Esophagus squamous epithelium (tissue), 5 donors: ENCODE measurements around the gene MYG1. TPM values are rescaled to one million over a fixed set of nuclear protein-coding genes. Genes with fewer than 3 reads are reported as not detected.

Experiments used
- DNase-seq: peaks from one replicate; lab custom pipeline; 2025; lab: John Stamatoyannopoulos, UW
- H3K27ac ChIP-seq, 4 donors: fragments of 200-600 bp; sonication (generic); one replicate each; pipeline ENCODE4 v1.5.1; 2016 to 2019; ENCODE audit warnings: mild to moderate bottlenecking in 1 of 4
- H3K27me3 ChIP-seq, 4 donors: fragments of 200-600 bp; sonication (generic); 1 replicate in 3 of 4; 2 replicates in 1 of 4; pipeline versions ENCODE4 v1.5.1 to v1.6.0; 2017 to 2021; ENCODE audit warnings: antibody characterized with exemption in 1 of 4
- H3K36me3 ChIP-seq, 3 donors: fragments of 200-600 bp; sonication (generic); one replicate each; pipeline ENCODE4 v1.5.1; 2016 to 2019
- H3K4me1 ChIP-seq, 3 donors: fragments of 200-600 bp; sonication (generic); one replicate each; pipeline ENCODE4 v1.5.1; 2017 to 2019
- H3K4me3 ChIP-seq, 4 donors: fragments of 200-600 bp; sonication (generic); 1 replicate in 3 of 4; 2 replicates in 1 of 4; pipeline ENCODE4 v1.5.1; 2016 to 2019; ENCODE audit warnings: mild to moderate bottlenecking in 2 of 4, moderate library complexity in 1 of 4
- H3K9me3 ChIP-seq, 3 donors: fragments of 200-600 bp; sonication (generic); one replicate each; pipeline ENCODE4 v1.5.1; 2016 to 2019
- CTCF ChIP-seq, 6 experiments: fragments of 450-650 bp in 4 of 6; fragments of 200-600 bp in 2 of 6; sonication (generic) in 2 of 6; IDR thresholded peaks; one replicate each; pipeline ENCODE4 v1.5.1; 2016 to 2019; ENCODE audit warnings: antibody characterized with exemption in 6 of 6, mild to moderate bottlenecking in 4 of 6, moderate library complexity in 4 of 6
- POLR2A ChIP-seq, 4 donors: fragments of 450-650 bp; IDR thresholded peaks; one replicate each; pipeline ENCODE4 v1.6.1; 2017; ENCODE audit warnings: antibody characterized with exemption in 4 of 4, mild to moderate bottlenecking in 4 of 4, moderate library complexity in 3 of 4
- WGBS, 2 donors: methylation state at CpG; one replicate each; pipeline ENCODE4 v1.1.5; 2018; 5-methylcytosine and 5-hydroxymethylcytosine counted together
- intact Hi-C: fragments of 100-400 bp; cut with DNase I; formaldehyde crosslinking; loops from one replicate; pipeline ENCODE4 v1.15.0; 2022
- total RNA-seq, 4 donors: library from RNA; depleted of rRNA; stranded (reverse); fragments of >200 nt; gene quantifications; one replicate each; pipeline ENCODE4 v1.1.0, GENCODE V29; 2016
- donor health status: DM: yes; HTN: yes; CAD: no.

The MYG1 gene
- 10 to 100 TPM; 25.2 to 33.2 (median 28.3) TPM for total RNA-seq

- Histone ChIP-seq H3K9me3 (no peaks in the 10 kb centered on the region), H3K27ac (peak within 1 kb of the TSS; percentile 72 to 87 (median 84)), H3K4me3 (peak within 1 kb of the TSS; percentile 78 to 93 (median 90)), H3K4me1 (peaks cover 26 to 80% (median 46%) of the 10 kb centered on the region in 3 donors), H3K36me3 (peaks cover 0 to 60% (median 10%) of the 10 kb centered on the region in 3 donors), H3K27me3 (no peaks in the 10 kb centered on the region)
- TF ChIP-seq POLR2A (IDR thresholded peaks at IDR 0.05) = peak in 2 of 4 donors; percentile 39 to 51
- TF ChIP-seq CTCF (IDR thresholded peaks at IDR 0.05) = peak in 4 of 6 experiments; percentile 15 to 43 (median 30)
- intact Hi-C loops = no loop called here
- 0 to 2% methylated on average over 6 to 10 of the region's 51 CpGs for WGBS, 2 donors
- peak; percentile 43 for DNase-seq
These were observed at the start of gene MYG1 for GRCh38 chr12:53299454-53300180. MYG1 (plus strand) TSS chr12:53299695; CDS start chr12:53299738, 43 bp downstream.

- no peaks in the 10 kb centered on the region for H3K9me3 ChIP-seq
- no peaks in the 10 kb centered on the region for H3K27me3 ChIP-seq
- peaks cover 0 to 34% (median 8%) of the 10 kb centered on the region in 3 donors for H3K36me3 ChIP-seq
- peak overlapping the region; percentile 91 to 97 (median 94) for H3K27ac ChIP-seq
- WGBS, 2 donors = 0% methylated on average over 2 to 4 of the region's 51 CpGs
- intact Hi-C loops = loop anchor here (5.0 kb wide), 1 partner anchor 34 kb away; no protein-coding TSS in a partner anchor
- peak overlapping the region; percentile 62 to 95 (median 78) for H3K4me3 ChIP-seq
- peaks cover 23 to 52% (median 32%) of the 10 kb centered on the region in 3 donors for H3K4me1 ChIP-seq
- no peak for DNase-seq
- TF ChIP-seq CTCF (IDR thresholded peaks at IDR 0.05) (peak in 5 of 6 experiments; percentile 11 to 52 (median 29)), POLR2A (IDR thresholded peaks at IDR 0.05) (peak in 2 of 4 donors; percentile 5 to 50)
These were observed 47.8 kb upstream of the MYG1 start for GRCh38 chr12:53251477-53252348.

DNA sequence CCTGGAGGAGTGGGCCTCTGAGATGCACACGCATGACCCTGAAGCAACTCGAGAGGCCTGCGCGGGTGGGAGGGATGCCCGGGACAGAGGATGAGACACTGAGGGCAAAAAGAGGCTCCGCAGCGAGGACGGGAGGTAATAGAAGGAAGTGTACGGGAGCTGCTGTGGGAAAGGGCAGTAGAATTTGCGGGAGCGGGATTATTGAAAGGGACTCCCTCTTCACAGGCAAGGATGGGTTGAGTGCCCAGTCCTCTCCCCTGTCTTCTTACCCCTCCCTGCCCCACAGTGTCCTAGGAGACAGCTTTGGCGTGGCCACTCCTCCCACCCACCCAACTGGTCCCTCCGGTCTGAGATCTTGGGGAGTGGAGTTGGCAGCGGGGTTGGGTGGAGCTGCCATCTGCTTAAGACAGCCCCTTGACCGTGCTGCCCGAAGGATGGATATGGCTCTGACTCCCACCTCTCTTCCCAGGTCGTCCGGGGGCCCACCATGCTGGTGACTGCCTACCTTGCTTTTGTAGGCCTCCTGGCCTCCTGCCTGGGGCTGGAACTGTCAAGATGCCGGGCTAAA, 47.1 kb upstream of the MYG1 start:
- H3K27ac ChIP-seq = peak overlapping the region; percentile 91 to 97 (median 94)
- no peaks in the 10 kb centered on the region for H3K9me3 ChIP-seq
- DNase-seq = no peak
- 1 to 3% methylated on average over 12 to 13 of the region's 19 CpGs for WGBS, 2 donors
- TF ChIP-seq CTCF (IDR thresholded peaks at IDR 0.05) (peak in 1 of 6 experiments; percentile 13), POLR2A (IDR thresholded peaks at IDR 0.05) (no peak)
- H3K36me3 ChIP-seq = peaks cover 0 to 40% (median 8%) of the 10 kb centered on the region in 3 donors
- peaks cover 23 to 52% (median 32%) of the 10 kb centered on the region in 3 donors for H3K4me1 ChIP-seq
- intact Hi-C loops = loop anchor here (5.0 kb wide), 1 partner anchor 35 kb away; no protein-coding TSS in a partner anchor
- H3K27me3 ChIP-seq = no peaks in the 10 kb centered on the region
- H3K4me3 ChIP-seq = peak overlapping the region; percentile 62 to 95 (median 78)

DNA sequence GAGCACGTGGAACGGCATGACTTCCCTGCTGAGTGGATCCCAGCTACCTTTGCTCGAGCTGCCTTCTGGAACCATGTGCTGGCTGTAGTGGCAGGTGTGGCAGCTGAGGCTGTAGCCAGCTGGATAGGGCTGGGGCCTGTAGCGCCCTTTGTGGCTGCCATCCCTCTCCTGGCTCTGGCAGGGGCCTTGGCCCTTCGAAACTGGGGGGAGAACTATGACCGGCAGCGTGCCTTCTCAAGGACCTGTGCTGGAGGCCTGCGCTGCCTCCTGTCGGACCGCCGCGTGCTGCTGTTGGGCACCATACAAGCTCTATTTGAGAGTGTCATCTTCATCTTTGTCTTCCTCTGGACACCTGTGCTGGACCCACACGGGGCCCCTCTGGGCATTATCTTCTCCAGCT, 46.2 kb upstream of the MYG1 start:
- Histone ChIP-seq H3K27me3 (no peaks in the 10 kb centered on the region), H3K9me3 (no peaks in the 10 kb centered on the region), H3K4me1 (peaks cover 23 to 52% (median 32%) of the 10 kb centered on the region in 3 donors), H3K36me3 (peaks cover 0 to 40% (median 8%) of the 10 kb centered on the region in 3 donors), H3K4me3 (peak overlapping the region in 3 of 4 donors; percentile 62 to 95 (median 86)), H3K27ac (peak overlapping the region; percentile 91 to 97 (median 94))
- WGBS, 2 donors = 78 to 91% methylated on average over 8 to 12 of the region's 13 CpGs
- intact Hi-C loops = loop anchor here (5.0 kb wide), 1 partner anchor 36 kb away; no protein-coding TSS in a partner anchor
- no peak for TF ChIP-seq CTCF (IDR thresholded peaks at IDR 0.05)
- TF ChIP-seq POLR2A (IDR thresholded peaks at IDR 0.05) = no peak
- DNase-seq = no peak
